A673 (cell line): ENCODE measurements around the gene ETFRF1.

ENCODE experiments used
- CTCF ChIP-seq: fragments of 300-800, 200-600 bp; sonication (generic); conservative IDR thresholded peaks from 2 replicates; pipeline ENCODE4 v1.5.1; 2017; ENCODE audit warnings: low read depth, mild to moderate bottlenecking, antibody characterized with exemption, low read length, moderate library complexity, mixed read lengths
- EZH2 ChIP-seq: fragments of 200-600 bp; sonication (generic); IDR thresholded peaks from 2 replicates; pipeline ENCODE4 v1.6.1; 2017; ENCODE audit warnings: borderline replicate concordance, low read depth, mild to moderate bottlenecking, mixed read lengths, antibody characterized with exemption, low read length; ENCODE audit not compliant: poor library complexity, severe bottlenecking

GRCh38 chr12:25200703-25201102, 5.7 kb downstream of the ETFRF1 start:
- TF ChIP-seq CTCF (no peak), EZH2 (no peak)
